Measurements from ENCODE around the gene PLAC9. TPM values are rescaled to one million over a fixed set of nuclear protein-coding genes. Genes with fewer than 3 reads are reported as not detected.

PLAC9 gene
- total RNA-seq, 2 donors from 2014 or later: not detected

DNA sequence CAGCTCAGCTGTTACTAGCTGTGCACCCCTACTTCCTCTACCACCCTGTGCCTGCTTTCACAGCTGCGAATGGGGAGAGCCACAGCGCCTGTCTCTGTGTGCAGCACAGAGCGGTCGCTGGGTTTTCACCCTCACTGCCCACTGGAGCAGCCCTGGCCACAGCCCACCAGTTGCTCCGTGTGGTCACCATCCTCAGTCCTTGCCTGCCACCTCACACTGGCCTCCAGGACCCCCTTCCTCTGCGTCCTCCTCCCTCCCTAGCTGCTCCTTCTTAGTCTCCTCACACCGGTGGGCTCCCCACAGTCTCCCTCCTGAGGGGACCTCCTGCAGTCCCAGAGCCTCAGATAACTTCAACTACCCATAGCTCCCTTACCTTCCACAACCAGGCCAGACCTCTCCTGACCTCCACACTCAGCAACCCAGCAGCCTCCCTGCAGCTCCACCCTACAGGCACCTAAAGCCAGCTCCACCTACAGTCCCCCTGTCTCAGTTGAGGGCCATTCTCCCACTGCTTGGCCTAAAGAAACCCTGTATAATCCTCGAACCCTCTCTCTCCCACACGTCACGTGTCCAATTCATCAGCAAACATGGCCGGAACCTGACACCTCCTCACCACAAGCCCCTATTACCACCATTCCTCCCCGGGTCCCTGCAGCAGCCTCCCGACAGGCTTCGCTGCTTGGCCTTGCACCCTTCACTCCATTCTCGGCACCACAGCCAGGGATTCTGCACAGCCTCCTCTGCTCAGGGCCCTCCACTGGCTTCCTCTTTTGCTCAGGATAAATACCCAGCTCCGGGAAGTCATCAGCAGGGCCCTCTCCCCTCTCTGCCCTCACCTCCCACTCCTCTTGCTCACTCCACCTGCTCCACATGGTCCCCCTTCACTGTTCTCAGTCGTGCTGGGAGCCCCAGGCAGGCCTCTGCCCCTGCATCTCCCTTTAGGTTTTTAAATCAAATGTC is 28.1 kb downstream of the PLAC9 start:
- H3K27me3 Mint-ChIP-seq: no peaks in the 10 kb centered on the region
- no peak overlapping the region for H3K4me3 Mint-ChIP-seq
- ATAC-seq (replicated peaks): no peak
- peaks cover 24% of the 10 kb centered on the region for H3K4me1 Mint-ChIP-seq
- H3K36me3 Mint-ChIP-seq (ENCODE audit: low read depth): peaks cover 100% of the 10 kb centered on the region
- peak overlapping the region; percentile 65 for H3K27ac Mint-ChIP-seq
- H3K9me3 Mint-ChIP-seq: no peaks in the 10 kb centered on the region

DNA sequence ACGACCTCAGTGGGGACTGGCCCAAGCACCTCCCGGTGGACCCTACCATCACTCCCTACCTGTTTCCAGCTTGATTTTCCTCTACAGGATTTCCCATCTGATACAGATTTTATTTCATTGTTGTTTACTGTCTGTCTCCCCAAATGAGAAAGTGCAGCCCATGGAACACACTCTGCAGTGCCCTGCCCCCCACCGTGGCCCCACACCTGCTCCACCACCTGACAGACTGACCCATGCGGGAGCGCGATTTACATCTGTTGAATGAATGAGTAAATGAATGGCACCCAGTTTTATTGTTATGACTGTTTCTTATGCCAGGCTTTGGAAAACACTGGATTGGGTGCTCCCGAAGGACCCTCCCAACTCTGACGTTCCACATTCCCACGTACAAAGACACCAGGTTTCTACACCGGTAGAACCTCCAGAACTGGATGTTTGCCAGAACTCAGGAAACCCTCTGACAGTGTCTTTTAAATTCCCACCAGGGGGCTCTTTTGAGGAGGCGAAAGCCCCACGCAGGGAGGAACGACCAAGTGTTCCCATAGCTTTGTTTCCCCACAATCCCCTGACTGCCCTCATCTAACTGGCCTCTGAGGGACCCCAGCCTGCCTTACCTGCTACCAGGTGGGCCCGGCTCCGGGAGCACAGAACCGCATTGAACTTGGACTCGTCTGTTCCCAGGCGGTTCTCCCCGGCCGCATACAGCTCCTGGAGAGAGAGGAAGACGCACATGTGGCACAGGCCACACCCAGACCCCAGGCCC is 29.0 kb downstream of the PLAC9 start:
- no peak for ATAC-seq (replicated peaks)
- Mint-ChIP-seq H3K27ac (peak overlapping the region; percentile 65), H3K9me3 (no peaks in the 10 kb centered on the region), H3K4me1 (peaks cover 32% of the 10 kb centered on the region), H3K4me3 (no peak overlapping the region), H3K27me3 (no peaks in the 10 kb centered on the region), H3K36me3 (ENCODE audit: low read depth) (peaks cover 100% of the 10 kb centered on the region)

DNA sequence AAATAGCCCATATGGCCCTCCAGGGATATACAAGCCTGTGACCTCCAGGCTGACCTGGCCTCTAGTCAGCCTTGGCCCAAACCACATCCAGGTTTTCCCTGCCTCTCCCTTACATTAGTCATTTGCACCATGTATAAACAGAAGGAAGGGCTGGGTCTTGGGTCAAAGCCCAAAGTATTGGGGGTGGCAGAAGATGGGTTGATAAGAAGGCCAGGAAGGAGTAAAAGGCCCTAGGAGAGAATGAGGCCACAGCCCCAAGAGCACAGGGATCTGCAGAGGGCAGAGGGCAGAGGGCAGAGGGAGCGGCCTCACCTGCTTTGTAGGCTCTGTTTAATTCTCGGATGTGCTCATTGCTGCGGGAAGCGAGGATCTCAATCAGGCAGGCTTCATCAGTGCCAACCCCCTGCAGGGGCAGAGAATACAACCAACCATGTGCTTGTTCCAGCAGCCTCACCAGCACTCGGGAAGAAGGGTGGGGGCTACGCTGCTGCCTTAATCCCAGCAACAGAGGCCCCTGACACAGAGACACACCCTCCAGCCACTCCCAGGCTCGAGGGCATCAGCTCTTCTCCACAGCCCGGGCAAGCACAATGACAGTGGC is 31.3 kb downstream of the PLAC9 start:
- peaks cover 31% of the 10 kb centered on the region for H3K4me1 Mint-ChIP-seq
- H3K27ac Mint-ChIP-seq: peak overlapping the region; percentile 71
- no peak overlapping the region for H3K4me3 Mint-ChIP-seq
- no peak for ATAC-seq (replicated peaks)
- no peaks in the 10 kb centered on the region for H3K9me3 Mint-ChIP-seq
- no peaks in the 10 kb centered on the region for H3K27me3 Mint-ChIP-seq
- peaks cover 98% of the 10 kb centered on the region for H3K36me3 Mint-ChIP-seq (ENCODE audit: low read depth)

DNA sequence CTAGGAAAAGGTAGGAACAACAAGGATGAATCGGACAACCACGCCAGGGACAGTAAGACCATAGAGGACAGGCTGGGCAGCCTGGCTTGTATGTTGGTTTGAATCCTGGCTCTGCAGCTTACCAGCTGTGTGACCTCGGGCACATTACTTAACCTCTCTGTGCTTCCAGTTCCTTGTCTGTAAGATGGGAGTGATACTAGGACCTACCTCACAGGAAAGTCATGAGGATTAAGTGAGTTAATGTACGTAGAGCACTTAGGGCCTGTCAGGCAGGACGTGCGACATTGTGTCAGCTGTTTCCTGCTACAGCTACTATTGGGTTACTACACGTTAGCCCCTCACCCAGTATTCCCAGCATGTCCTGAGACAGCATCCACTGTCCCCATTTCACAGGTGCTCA is 32.1 kb downstream of the PLAC9 start:
- ATAC-seq (replicated peaks): no peak
- Mint-ChIP-seq H3K27ac (peak overlapping the region; percentile 71), H3K27me3 (no peaks in the 10 kb centered on the region), H3K4me3 (no peak overlapping the region), H3K9me3 (no peaks in the 10 kb centered on the region), H3K4me1 (peaks cover 24% of the 10 kb centered on the region), H3K36me3 (ENCODE audit: low read depth) (peaks cover 96% of the 10 kb centered on the region)

DNA sequence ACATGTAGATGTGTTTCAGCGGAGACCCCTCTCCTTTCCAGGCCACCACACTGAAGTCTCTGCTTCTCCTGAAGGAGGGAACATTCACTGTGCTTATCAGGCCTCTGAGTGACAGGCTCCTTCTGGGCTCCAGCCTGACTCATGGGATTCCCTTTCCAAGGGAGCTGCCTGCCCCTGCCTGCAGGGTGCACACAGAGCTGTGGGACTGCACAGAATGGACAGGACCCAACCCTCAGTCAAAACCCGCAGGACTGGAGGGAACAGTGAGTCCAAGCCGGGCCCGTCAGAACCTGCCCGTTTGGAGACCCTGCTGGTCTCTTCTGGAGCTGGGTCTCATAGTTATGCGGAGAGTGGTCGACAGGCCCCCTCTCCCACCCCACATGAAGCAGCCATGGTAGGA is 32.6 kb downstream of the PLAC9 start:
- Mint-ChIP-seq H3K9me3 (no peaks in the 10 kb centered on the region), H3K4me3 (no peak overlapping the region), H3K27me3 (no peaks in the 10 kb centered on the region), H3K4me1 (peaks cover 24% of the 10 kb centered on the region), H3K27ac (peak overlapping the region; percentile 83), H3K36me3 (ENCODE audit: low read depth) (peaks cover 96% of the 10 kb centered on the region)
- no peak for ATAC-seq (replicated peaks)

DNA sequence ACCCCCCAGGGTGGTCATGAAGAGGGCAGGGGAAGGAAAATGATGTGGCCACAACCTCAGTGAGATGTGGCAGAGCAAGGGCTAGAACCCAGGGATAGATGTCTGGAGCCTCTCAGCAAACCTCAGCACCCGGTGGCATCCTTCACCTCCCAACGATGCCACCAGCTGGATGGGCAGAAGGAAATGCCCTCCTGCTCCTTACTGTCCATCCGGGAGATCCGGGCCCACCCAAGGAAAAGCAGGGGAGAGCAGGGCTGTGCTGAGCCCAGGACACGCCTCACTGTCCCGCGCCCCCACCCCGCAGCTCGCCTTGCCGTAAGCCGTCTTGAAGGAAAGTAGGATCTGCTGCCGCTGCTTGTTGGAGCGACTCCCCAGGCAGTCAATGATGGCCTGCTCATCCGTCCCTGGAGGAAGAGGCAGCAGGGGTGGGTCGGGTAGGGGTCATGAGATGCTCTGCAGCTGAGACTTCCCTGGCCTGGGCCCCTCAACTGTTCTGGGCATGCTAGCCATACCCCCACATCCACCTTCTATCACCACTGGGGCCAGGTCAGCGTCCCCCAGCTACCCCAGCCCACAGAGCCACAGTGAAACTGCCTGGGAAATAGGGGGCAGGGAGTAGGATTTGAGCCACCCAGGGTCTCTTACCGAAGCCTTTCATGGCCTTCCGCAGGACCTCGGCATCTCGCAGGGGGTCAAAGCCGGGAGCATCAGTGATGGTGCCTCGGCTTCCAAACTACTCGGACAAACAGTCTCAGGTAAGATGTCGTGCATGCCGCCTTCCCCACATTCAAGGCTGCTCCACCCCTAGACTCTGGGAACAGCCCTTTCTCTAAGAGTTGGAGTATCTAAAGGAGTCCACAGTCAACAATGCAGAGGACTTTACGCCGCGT is 34.3 kb downstream of the PLAC9 start:
- peak overlapping the region; percentile 83 for H3K27ac Mint-ChIP-seq
- H3K36me3 Mint-ChIP-seq (ENCODE audit: low read depth): peaks cover 96% of the 10 kb centered on the region
- peaks cover 15% of the 10 kb centered on the region for H3K4me1 Mint-ChIP-seq
- H3K9me3 Mint-ChIP-seq: no peaks in the 10 kb centered on the region
- H3K4me3 Mint-ChIP-seq: peak overlapping the region; percentile 7
- no peak for ATAC-seq (replicated peaks)
- no peaks in the 10 kb centered on the region for H3K27me3 Mint-ChIP-seq

DNA sequence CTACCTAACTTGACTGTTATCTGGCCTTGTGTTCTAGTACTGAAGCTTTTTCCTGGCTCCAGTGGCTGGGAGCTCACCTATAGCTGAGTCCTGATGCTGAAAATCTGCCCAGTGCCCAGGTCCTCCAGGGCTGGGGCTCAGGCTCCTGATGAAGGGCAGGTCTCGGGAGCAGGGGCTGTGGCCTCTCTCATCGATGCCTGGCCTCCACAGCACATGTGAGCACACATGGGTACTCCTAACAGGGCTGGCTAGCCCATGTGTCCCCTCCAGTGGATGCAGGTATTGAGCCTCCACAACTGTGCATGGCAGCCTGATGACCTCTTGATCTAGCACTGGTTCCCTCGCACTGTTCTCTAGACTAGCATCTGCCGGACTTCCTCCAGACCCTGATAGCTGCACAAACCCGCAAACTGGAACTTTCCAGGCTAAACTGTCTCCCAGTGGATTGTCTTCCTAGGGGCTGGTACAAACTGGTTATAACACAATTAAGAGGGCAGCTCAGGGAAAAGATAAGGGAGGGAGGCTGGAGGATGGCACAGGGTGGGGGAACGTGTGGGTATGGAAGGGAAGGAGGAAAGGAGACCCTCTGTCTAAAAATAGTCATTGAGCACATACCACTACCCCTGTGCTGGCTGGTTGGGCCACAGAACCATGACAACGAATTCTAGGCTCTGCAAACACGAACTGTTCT is 35.1 kb downstream of the PLAC9 start:
- Mint-ChIP-seq H3K4me3 (no peak overlapping the region), H3K27me3 (no peaks in the 10 kb centered on the region), H3K36me3 (ENCODE audit: low read depth) (peaks cover 95% of the 10 kb centered on the region), H3K27ac (peak overlapping the region; percentile 30), H3K9me3 (no peaks in the 10 kb centered on the region), H3K4me1 (peaks cover 15% of the 10 kb centered on the region)
- no peak for ATAC-seq (replicated peaks)

DNA sequence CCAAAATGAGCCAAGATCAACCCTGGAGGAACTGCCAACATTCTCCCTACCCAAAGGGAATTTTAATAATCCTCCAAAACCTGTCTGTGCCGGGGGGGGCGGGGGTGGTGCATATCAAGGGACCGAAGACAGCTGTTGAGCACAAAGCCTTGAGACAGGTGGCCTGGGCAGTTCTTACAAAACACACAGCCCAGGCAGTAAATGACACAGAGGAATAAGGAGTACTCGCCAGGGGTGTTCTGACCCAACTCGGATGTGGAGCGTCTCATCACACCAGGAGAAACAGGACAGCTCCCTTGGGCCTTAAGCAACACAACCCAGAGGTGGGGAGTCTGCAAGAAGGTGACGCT is 35.6 kb downstream of the PLAC9 start:
- Mint-ChIP-seq H3K36me3 (ENCODE audit: low read depth) (peaks cover 95% of the 10 kb centered on the region), H3K4me1 (peaks cover 15% of the 10 kb centered on the region), H3K4me3 (no peak overlapping the region), H3K9me3 (no peaks in the 10 kb centered on the region), H3K27ac (no peak overlapping the region), H3K27me3 (no peaks in the 10 kb centered on the region)
- ATAC-seq (replicated peaks): no peak

DNA sequence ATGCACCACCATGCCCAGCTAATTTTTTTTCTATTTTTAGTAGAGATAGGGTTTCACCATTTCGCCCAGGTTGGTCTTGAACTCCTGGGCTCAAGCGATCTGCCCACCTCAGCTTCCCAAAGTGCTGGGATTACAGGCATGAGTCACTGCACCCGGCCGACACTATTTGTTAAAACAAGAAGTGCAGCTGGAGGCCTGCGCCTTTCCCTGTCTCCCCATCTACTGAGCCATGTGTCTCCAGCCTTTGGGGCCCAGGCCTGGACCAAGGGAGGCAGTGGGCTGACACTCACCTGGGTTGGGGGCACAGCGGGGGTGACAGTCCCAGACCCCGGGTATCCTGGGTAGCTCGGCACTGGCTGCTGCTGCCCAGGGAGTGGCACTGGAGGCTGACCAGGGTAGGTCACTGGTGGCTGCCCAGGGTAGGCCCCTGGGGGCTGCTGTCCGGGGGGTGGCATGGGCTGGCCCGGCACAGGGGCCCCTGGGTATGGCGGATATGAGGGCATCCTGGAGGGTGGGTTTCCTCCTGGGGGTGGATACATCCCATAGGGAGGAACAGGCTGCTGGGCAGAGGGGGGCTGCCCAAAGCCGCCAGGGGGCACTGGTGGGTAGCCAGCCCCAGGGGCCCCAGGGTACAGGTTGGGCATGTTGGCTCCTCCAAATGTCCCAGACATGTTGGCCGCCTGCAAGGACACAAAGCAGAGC is 36.3 kb downstream of the PLAC9 start:
- H3K36me3 Mint-ChIP-seq (ENCODE audit: low read depth): peaks cover 94% of the 10 kb centered on the region
- peak overlapping the region; percentile 78 for H3K27ac Mint-ChIP-seq
- H3K4me1 Mint-ChIP-seq: peaks cover 15% of the 10 kb centered on the region
- no peak for ATAC-seq (replicated peaks)
- H3K27me3 Mint-ChIP-seq: no peaks in the 10 kb centered on the region
- no peaks in the 10 kb centered on the region for H3K9me3 Mint-ChIP-seq
- no peak overlapping the region for H3K4me3 Mint-ChIP-seq

DNA sequence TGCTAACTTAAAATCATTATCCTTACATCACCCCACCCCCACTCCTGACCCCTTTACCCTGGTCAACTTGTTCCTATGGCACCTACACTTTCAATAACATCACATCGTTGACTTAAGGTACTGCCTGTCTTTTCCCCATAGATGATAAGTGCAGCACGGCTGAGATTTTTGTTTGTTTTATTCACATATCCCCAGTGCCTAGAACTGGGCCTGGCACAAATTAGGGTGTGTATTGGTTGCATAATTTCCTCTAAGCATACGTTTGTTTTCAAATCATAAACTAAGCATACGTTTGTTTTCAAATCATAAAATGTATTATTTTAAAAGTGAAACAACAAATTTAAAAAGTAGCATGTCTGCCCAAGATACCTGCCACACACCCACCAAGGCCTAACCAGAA is 37.5 kb downstream of the PLAC9 start:
- H3K4me3 Mint-ChIP-seq: no peak overlapping the region
- peak overlapping the region; percentile 78 for H3K27ac Mint-ChIP-seq
- no peaks in the 10 kb centered on the region for H3K9me3 Mint-ChIP-seq
- ATAC-seq (replicated peaks): no peak
- H3K36me3 Mint-ChIP-seq (ENCODE audit: low read depth): peaks cover 91% of the 10 kb centered on the region
- peaks cover 15% of the 10 kb centered on the region for H3K4me1 Mint-ChIP-seq
- H3K27me3 Mint-ChIP-seq: no peaks in the 10 kb centered on the region

DNA sequence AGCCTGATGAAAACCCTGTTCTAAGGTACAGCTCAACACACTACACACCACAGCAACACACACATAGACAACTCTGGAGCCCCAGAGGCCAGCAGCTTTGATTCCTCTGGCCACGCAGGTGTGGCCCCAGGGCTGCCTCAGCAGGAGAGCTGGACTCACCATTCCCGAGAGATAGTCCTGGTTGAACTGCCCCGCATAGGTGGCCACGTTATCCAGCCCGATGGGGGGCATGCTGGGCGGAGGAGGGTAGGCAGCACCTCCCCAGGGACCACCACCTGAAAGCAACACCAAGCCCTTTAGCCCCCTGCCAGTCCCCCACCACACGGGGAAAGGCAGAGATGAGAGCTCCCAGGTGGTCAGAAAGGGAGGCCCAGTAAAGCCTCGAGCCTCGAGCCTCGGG is 38.1 kb downstream of the PLAC9 start:
- Mint-ChIP-seq H3K9me3 (no peaks in the 10 kb centered on the region), H3K27ac (peak overlapping the region; percentile 78), H3K27me3 (no peaks in the 10 kb centered on the region), H3K4me1 (peaks cover 14% of the 10 kb centered on the region), H3K36me3 (ENCODE audit: low read depth) (peaks cover 91% of the 10 kb centered on the region), H3K4me3 (no peak overlapping the region)
- ATAC-seq (replicated peaks): no peak

DNA sequence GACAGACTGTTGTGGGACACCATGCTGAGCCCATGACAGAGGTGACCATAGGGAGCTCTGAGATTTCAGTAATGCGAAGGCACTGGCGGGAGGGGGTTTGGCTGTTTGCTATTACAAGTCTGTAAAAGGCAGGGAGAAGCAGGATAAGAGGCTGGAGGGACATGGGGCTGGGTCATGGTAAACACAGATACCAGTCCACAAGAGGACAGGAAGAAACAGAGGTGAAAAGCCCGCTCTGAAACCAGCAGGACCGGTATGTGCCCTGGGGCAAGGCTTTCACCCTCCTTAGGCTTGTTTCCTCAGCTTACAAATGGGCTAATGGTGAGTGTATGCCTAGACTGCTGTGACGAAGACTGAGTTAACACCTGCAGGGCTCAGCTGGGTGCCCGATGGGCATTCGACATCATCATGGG is 38.7 kb downstream of the PLAC9 start:
- Mint-ChIP-seq H3K4me1 (peaks cover 8% of the 10 kb centered on the region), H3K4me3 (no peak overlapping the region), H3K36me3 (ENCODE audit: low read depth) (peaks cover 91% of the 10 kb centered on the region), H3K9me3 (no peaks in the 10 kb centered on the region), H3K27me3 (no peaks in the 10 kb centered on the region), H3K27ac (peak overlapping the region; percentile 78)
- no peak for ATAC-seq (replicated peaks)

DNA sequence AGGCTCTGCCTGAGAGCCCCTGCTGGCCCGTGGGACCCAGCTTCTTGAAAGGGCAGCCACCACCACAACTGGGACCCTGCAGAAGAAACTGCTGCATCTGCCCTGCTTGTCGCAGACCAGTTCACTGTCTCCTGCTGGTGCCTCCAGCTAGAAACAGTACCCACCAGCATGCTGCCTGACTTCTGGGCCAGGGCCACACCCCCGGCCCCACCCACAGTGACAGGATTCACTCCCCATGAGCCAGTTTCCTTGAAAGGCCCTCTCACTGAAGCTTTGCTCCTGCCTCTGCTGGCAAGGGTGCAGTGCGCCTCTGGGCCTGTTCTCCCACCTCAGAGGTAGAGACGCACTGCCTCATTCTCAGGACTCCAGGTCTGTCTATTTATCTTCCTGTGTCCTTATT is 40.4 kb downstream of the PLAC9 start:
- H3K27ac Mint-ChIP-seq: peak overlapping the region; percentile 78
- no peaks in the 10 kb centered on the region for H3K9me3 Mint-ChIP-seq
- ATAC-seq (replicated peaks): no peak
- no peak overlapping the region for H3K4me3 Mint-ChIP-seq
- no peaks in the 10 kb centered on the region for H3K27me3 Mint-ChIP-seq
- H3K4me1 Mint-ChIP-seq: peaks cover 14% of the 10 kb centered on the region
- H3K36me3 Mint-ChIP-seq (ENCODE audit: low read depth): peaks cover 91% of the 10 kb centered on the region

Measured in activated T-helper 17 cell treated with anti-CD3 and anti-CD28 coated beads, Interleukin-2, amount 50 U/mL, for 72 hours (primary cell).